CD14-positive monocyte (primary cell): Measurements from ENCODE around the gene MAPRE3. TPM values are rescaled to one million over a fixed set of nuclear protein-coding genes. Genes with fewer than 3 reads are reported as not detected.
A peak's percentile ranks its signal among the peaks of the same experiment; 100 is the strongest.

Experiments
- DNase-seq, 3 donors: peaks; one replicate each; pipeline ENCODE4 v3.0.0-alpha.2; 2011 to 2022
- H2AFZ ChIP-seq: 2 replicates; pipeline ENCODE4 v1.6.0; 2012; ENCODE audit warnings: mild to moderate bottlenecking, low read depth, low read length, inconsistent platforms; ENCODE audit not compliant: insufficient read depth, poor library complexity, severe bottlenecking
- H3K27ac ChIP-seq, 2 donors: 1 replicate in 1 of 2; 2 replicates in 1 of 2; pipeline ENCODE4 v1.5.1; 2012 to 2013; ENCODE audit warnings: low read length in 2 of 2, control low read depth in 1 of 2, inconsistent platforms in 1 of 2, low read depth in 1 of 2, mild to moderate bottlenecking in 1 of 2
- H3K27me3 ChIP-seq, 2 donors: one replicate each; pipeline versions ENCODE4 v1.6.0 to v1.6.1; 2011 to 2013; ENCODE audit warnings: low read length in 2 of 2; ENCODE audit not compliant: control insufficient read depth in 2 of 2, insufficient read depth in 2 of 2
- H3K36me3 ChIP-seq, 2 donors: replicated peaks in 1 of 2; 1 replicate in 1 of 2; 2 replicates in 1 of 2; pipeline versions ENCODE4 v1.5.1 to v1.6.1; 2012 to 2013; ENCODE audit warnings: low read length in 2 of 2, control low read depth in 1 of 2, inconsistent platforms in 1 of 2, mild to moderate bottlenecking in 1 of 2; ENCODE audit not compliant: insufficient read depth in 2 of 2, control insufficient read depth in 1 of 2
- H3K4me1 ChIP-seq, 2 donors: 1 replicate in 1 of 2; 2 replicates in 1 of 2; pipeline versions ENCODE4 v1.5.1 to v1.6.1; 2012 to 2013; ENCODE audit warnings: low read length in 2 of 2, control low read depth in 1 of 2, inconsistent platforms in 1 of 2, mild to moderate bottlenecking in 1 of 2, moderate library complexity in 1 of 2; ENCODE audit not compliant: insufficient read depth in 2 of 2, control insufficient read depth in 1 of 2
- H3K4me2 ChIP-seq: replicated peaks from 2 replicates; pipeline ENCODE3; 2012; ENCODE audit warnings: low read length, moderate library complexity, mild to moderate bottlenecking; ENCODE audit not compliant: poor library complexity, severe bottlenecking; ENCODE audit errors: extremely low read depth
- H3K4me3 ChIP-seq, 3 experiments: fragments of 200-600 bp in 1 of 3; sonication (generic) in 1 of 3; replicated peaks in 1 of 3; 1 replicate in 2 of 3; 2 replicates in 1 of 3; pipeline ENCODE4 v1.5.1; 2011 to 2013; ENCODE audit warnings: low read length in 3 of 3, mild to moderate bottlenecking in 3 of 3, control low read depth in 2 of 3, low read depth in 2 of 3, inconsistent platforms in 1 of 3, moderate library complexity in 1 of 3
- H3K79me2 ChIP-seq: 2 replicates; pipeline ENCODE4 v1.6.0; 2012; ENCODE audit warnings: mild to moderate bottlenecking, control low read depth, inconsistent platforms, low read length, moderate library complexity; ENCODE audit not compliant: insufficient read depth
- H3K9ac ChIP-seq: 2 replicates; pipeline ENCODE4 v1.6.0; 2017; ENCODE audit warnings: low read length, mild to moderate bottlenecking; ENCODE audit not compliant: insufficient read depth, poor library complexity, severe bottlenecking
- H3K9me3 ChIP-seq, 2 donors: replicated peaks in 1 of 2; 1 replicate in 1 of 2; 2 replicates in 1 of 2; pipeline versions ENCODE4 v1.5.1 to v1.6.1; 2012 to 2013; ENCODE audit warnings: low read length in 2 of 2, control low read depth in 1 of 2; ENCODE audit not compliant: control insufficient read depth in 1 of 2, insufficient read depth in 1 of 2
- H4K20me1 ChIP-seq: 2 replicates; pipeline ENCODE4 v1.6.0; 2012; ENCODE audit warnings: mild to moderate bottlenecking, low read length, control low read depth, moderate library complexity; ENCODE audit not compliant: insufficient read depth
- H3K27ac Mint-ChIP-seq, 7 donors: one replicate each; pipeline ENCODE4 v1.8.0; 2020; ENCODE audit warnings: mild to moderate bottlenecking in 7 of 7, mixed read lengths in 7 of 7, moderate library complexity in 6 of 7, inconsistent platforms in 2 of 7
- H3K27me3 Mint-ChIP-seq, 3 donors: one replicate each; pipeline ENCODE4 v1.8.0; 2021 to 2022; ENCODE audit warnings: low read depth in 3 of 3, mild to moderate bottlenecking in 3 of 3, mixed read lengths in 3 of 3, moderate library complexity in 3 of 3, inconsistent platforms in 1 of 3
- H3K36me3 Mint-ChIP-seq, 2 donors: one replicate each; pipeline ENCODE4 v1.8.0; 2020; ENCODE audit warnings: mixed read lengths in 2 of 2, inconsistent platforms in 1 of 2, mild to moderate bottlenecking in 1 of 2
- H3K4me1 Mint-ChIP-seq: one replicate; pipeline ENCODE4 v1.8.0; 2020; ENCODE audit warnings: mild to moderate bottlenecking, mixed read lengths
- H3K4me3 Mint-ChIP-seq, 2 donors: one replicate each; pipeline ENCODE4 v1.8.0; 2020; ENCODE audit warnings: mild to moderate bottlenecking in 2 of 2, mixed read lengths in 2 of 2, moderate library complexity in 1 of 2
- H3K9me3 Mint-ChIP-seq, 7 donors: one replicate each; pipeline ENCODE4 v1.8.0; 2020 to 2022; ENCODE audit warnings: mixed read lengths in 7 of 7, mild to moderate bottlenecking in 6 of 7, moderate library complexity in 6 of 7, inconsistent platforms in 2 of 7
- WGBS: methylation state at CpG from one replicate; pipeline ENCODE4 v1.1.5; 2013; ENCODE audit warnings: missing lambda C conversion rate; ENCODE audit not compliant: insufficient coverage; 5-methylcytosine and 5-hydroxymethylcytosine counted together
- intact Hi-C, 2 donors: fragments of 100-400 bp; cut with micrococcal nuclease; formaldehyde crosslinking; loops; one replicate each; pipeline versions ENCODE4 v1.15.0 to v1.15.1; 2023
- polyA plus RNA-seq, 3 donors: library from polyadenylated mRNA; depleted of rRNA in 1 of 3; unstranded in 2 of 3; stranded (reverse) in 1 of 3; fragments of 300-500 nt in 2 of 3; fragments of >200 nt in 1 of 3; fragmentation: Illumina TruSeq in 2 of 3; gene quantifications; 1 replicate in 2 of 3; 2 replicates in 1 of 3; pipeline ENCODE4 v1.2.3, GENCODE V29; 2012 to 2021
- TF ChIP-seq, protein P1 (sequence below): fragments of 200-600 bp; IDR thresholded peaks from one replicate; pipeline ENCODE4 v1.8.0; 2022; ENCODE audit warnings: antibody characterized with exemption, mild to moderate bottlenecking

MAPRE3 gene
- polyA plus RNA-seq, 3 donors, result 2.4 to 14.4 (median 3.5) TPM

DNA sequence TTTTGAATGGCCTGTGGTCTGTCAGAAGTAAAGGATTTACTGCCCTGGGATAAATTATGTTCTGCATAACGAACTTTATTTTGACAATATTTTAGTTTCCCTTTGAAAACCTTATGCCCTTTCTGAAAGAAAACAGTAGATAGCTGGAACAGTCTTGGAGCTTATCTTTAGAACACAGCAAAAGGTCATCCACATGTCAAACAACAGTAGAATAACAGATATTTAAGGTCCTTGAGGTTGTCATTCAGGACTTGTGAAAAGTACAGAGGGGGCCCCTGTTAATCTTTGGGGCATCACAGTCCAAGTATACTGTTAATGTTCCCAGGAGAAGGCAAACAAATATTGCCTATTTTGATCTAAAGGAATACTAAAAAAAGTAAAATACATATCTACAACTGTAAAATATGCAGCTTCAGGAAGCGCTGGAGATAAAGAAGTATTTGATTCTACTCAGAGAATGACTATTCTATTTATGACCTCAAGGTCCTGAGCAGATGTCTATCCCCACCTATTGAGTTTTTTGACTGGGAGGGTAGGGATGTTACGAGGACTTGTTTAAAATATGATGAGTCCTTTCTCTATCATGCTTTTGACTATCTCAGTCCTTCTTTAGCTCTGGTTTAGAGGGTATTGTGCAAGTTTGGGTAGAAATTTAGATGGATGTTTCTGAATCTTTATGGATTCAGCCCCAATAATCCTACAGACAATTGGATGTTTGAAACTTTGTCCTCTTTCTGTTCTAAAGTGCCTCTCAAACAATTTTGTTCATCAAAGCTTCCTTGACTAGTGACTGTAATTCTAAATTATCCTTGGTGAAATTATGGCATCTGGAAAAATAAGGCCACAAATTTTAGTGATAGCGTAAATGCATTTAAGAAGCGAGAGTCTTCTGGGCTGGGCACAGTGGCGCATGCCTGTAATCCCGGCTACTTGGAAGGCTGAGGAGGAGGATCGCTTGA is 37.3 kb downstream of the MAPRE3 start:
- Mint-ChIP-seq H3K27me3 (peaks cover 0 to 12% (median 8%) of the 10 kb centered on the region in 3 donors), H3K4me1 (peaks cover 29% of the 10 kb centered on the region), H3K36me3 (no peaks in the 10 kb centered on the region), H3K9me3 (peaks cover 0 to 7% (median 0%) of the 10 kb centered on the region in 7 donors), H3K4me3 (no peak overlapping the region), H3K27ac (no peak overlapping the region)
- H3K36me3 ChIP-seq, result no peaks in the 10 kb centered on the region
- no peak overlapping the region for H3K27ac ChIP-seq
- WGBS, result no CpG with 5 or more reads among the region's 8 CpGs
- H3K4me3 ChIP-seq, result no peak overlapping the region
- H3K4me2 ChIP-seq, result no peak overlapping the region
- no peak overlapping the region for H2AFZ ChIP-seq
- intact Hi-C loops, result no loop called here
- no peak overlapping the region for H3K9ac ChIP-seq
- DNase-seq, result no peak
- TF ChIP-seq, protein P1, sequence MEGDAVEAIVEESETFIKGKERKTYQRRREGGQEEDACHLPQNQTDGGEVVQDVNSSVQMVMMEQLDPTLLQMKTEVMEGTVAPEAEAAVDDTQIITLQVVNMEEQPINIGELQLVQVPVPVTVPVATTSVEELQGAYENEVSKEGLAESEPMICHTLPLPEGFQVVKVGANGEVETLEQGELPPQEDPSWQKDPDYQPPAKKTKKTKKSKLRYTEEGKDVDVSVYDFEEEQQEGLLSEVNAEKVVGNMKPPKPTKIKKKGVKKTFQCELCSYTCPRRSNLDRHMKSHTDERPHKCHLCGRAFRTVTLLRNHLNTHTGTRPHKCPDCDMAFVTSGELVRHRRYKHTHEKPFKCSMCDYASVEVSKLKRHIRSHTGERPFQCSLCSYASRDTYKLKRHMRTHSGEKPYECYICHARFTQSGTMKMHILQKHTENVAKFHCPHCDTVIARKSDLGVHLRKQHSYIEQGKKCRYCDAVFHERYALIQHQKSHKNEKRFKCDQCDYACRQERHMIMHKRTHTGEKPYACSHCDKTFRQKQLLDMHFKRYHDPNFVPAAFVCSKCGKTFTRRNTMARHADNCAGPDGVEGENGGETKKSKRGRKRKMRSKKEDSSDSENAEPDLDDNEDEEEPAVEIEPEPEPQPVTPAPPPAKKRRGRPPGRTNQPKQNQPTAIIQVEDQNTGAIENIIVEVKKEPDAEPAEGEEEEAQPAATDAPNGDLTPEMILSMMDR, result no peak
- no peaks in the 10 kb centered on the region for H3K9me3 ChIP-seq
- H3K79me2 ChIP-seq, result no peaks in the 10 kb centered on the region
- H3K4me1 ChIP-seq, result peaks cover 11 to 15% of the 10 kb centered on the region in 2 donors
- H3K27me3 ChIP-seq, result peaks cover 2% of the 10 kb centered on the region in 2 donors
- H4K20me1 ChIP-seq, result no peaks in the 10 kb centered on the region

DNA sequence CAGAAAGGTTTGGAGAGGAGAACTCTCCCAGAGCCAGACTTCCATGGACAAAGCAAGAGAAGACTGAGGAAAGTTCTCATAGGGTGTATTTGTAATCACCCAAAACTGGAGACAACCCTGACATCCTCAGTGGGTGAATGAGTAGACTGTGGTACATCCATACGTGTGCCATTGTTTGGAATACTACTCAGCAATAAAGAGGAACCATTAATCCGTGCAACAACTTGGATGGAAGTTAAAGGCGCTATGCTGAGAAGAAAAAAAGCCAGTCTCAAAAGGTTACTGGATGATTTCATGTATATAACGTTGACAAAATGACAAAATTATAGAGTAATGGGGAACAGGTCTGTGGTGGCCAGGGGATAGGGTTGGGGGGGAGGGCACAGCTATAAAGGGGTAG is 38.2 kb downstream of the MAPRE3 start:
- Histone ChIP-seq H3K9ac (no peak overlapping the region), H3K27ac (no peak overlapping the region), H3K4me1 (peaks cover 11 to 15% of the 10 kb centered on the region in 2 donors), H3K79me2 (no peaks in the 10 kb centered on the region), H3K36me3 (no peaks in the 10 kb centered on the region), H3K4me2 (no peak overlapping the region), H3K9me3 (no peaks in the 10 kb centered on the region), H3K27me3 (peaks cover 2% of the 10 kb centered on the region in 2 donors), H2AFZ (no peak overlapping the region), H4K20me1 (no peaks in the 10 kb centered on the region), H3K4me3 (no peak overlapping the region)
- peak overlapping the region in 1 of 7 donors; percentile 37 for H3K27ac Mint-ChIP-seq
- H3K36me3 Mint-ChIP-seq, result no peaks in the 10 kb centered on the region
- TF ChIP-seq, protein P1, result no peak
- no peak overlapping the region for H3K4me3 Mint-ChIP-seq
- intact Hi-C loops, result no loop called here
- peaks cover 26% of the 10 kb centered on the region for H3K4me1 Mint-ChIP-seq
- WGBS, result 80% methylated on average over 1 of the region's 4 CpGs
- H3K9me3 Mint-ChIP-seq, result peaks cover 0 to 7% (median 0%) of the 10 kb centered on the region in 7 donors
- no peak for DNase-seq
- H3K27me3 Mint-ChIP-seq, result peaks cover 2 to 12% (median 12%) of the 10 kb centered on the region in 3 donors
